HG03457 (cell line): ENCODE measurements around the gene ELMOD3.
"Not testable (repeated sequence)": the region's sequence is repeated elsewhere in the genome, so short reads cannot be mapped to it uniquely, and the experiment has no call there.

Experiments
- ATAC-seq: cut with Tn5 transposase; IDR thresholded peaks from one replicate; pipeline ENCODE4 v1.9.1; 2021; ENCODE audit warnings: moderate number of reproducible peaks; ENCODE audit not compliant: unreplicated experiment

ELMOD3 gene

GRCh38 chr2:85371045-85371444 is 16.5 kb downstream of the ELMOD3 start:
- no peak for ATAC-seq

- no peak for ATAC-seq
These were observed 21.9 kb downstream of the ELMOD3 start for GRCh38 chr2:85376291-85377065.

GRCh38 chr2:85377083-85377482 is 22.5 kb downstream of the ELMOD3 start:
- ATAC-seq = no peak

- no peak for ATAC-seq
These were observed 23.7 kb downstream of the ELMOD3 start for GRCh38 chr2:85378257-85378656.

GRCh38 chr2:85380048-85380447 is 25.5 kb downstream of the ELMOD3 start:
- no peak for ATAC-seq

GRCh38 chr2:85383151-85383550 is 28.6 kb downstream of the ELMOD3 start:
- not testable (repeated sequence) for ATAC-seq

- ATAC-seq = no peak
These were observed 29.3 kb downstream of the ELMOD3 start for GRCh38 chr2:85383850-85384249.

GRCh38 chr2:85385746-85386145 is 31.2 kb downstream of the ELMOD3 start:
- ATAC-seq = no peak

GRCh38 chr2:85387754-85388153 is 33.2 kb downstream of the ELMOD3 start:
- ATAC-seq = no peak

- no peak for ATAC-seq
These were observed 34.4 kb downstream of the ELMOD3 start for GRCh38 chr2:85388878-85389538.

- ATAC-seq = no peak
These were observed 36.5 kb downstream of the ELMOD3 start for GRCh38 chr2:85390941-85391669.

- no peak for ATAC-seq
These were observed 39.3 kb downstream of the ELMOD3 start for GRCh38 chr2:85393836-85394235.

GRCh38 chr2:85394261-85394681 is 39.7 kb downstream of the ELMOD3 start:
- no peak for ATAC-seq

- no peak for ATAC-seq
These were observed 40.4 kb downstream of the ELMOD3 start for GRCh38 chr2:85394976-85395375.

- ATAC-seq = no peak
These were observed 41.4 kb downstream of the ELMOD3 start for GRCh38 chr2:85395912-85396475.

- ATAC-seq = no peak
These were observed 42.2 kb downstream of the ELMOD3 start for GRCh38 chr2:85396531-85397470.

GRCh38 chr2:85397925-85398331 is 43.4 kb downstream of the ELMOD3 start:
- no peak for ATAC-seq

- no peak for ATAC-seq
These were observed 44.0 kb downstream of the ELMOD3 start for GRCh38 chr2:85398426-85399182.

GRCh38 chr2:85399183-85399455 is 44.5 kb downstream of the ELMOD3 start:
- ATAC-seq = no peak

- no peak for ATAC-seq
These were observed 45.5 kb downstream of the ELMOD3 start for GRCh38 chr2:85400023-85400422.
